ENCODE measurements around the gene SPDYE17.
"Not testable (repeated sequence)": the region's sequence is repeated elsewhere in the genome, so short reads cannot be mapped to it uniquely, and the experiment has no call there.

SPDYE17 gene

GRCh38 chr7:76998285-76998589 is 33.9 kb downstream of the SPDYE17 start:
- DNase-seq: no peak

GRCh38 chr7:76997381-76998284 is 34.5 kb downstream of the SPDYE17 start:
- DNase-seq: no peak

GRCh38 chr7:76996932-76997331 is 35.2 kb downstream of the SPDYE17 start:
- not testable (repeated sequence) for DNase-seq

GRCh38 chr7:76994286-76994685 is 37.9 kb downstream of the SPDYE17 start:
- DNase-seq: not testable (repeated sequence)

- DNase-seq: not testable (repeated sequence)
These were observed 38.3 kb downstream of the SPDYE17 start for GRCh38 chr7:76993831-76994230.

GRCh38 chr7:76992871-76993270 is 39.3 kb downstream of the SPDYE17 start:
- DNase-seq: not testable (repeated sequence)

- DNase-seq: not testable (repeated sequence)
These were observed 40.0 kb downstream of the SPDYE17 start for GRCh38 chr7:76992204-76992603.

- DNase-seq: not testable (repeated sequence)
These were observed 42.0 kb downstream of the SPDYE17 start for GRCh38 chr7:76990202-76990601.

GRCh38 chr7:76985924-76986717 is 46.0 kb downstream of the SPDYE17 start:
- DNase-seq: not testable (repeated sequence)

GRCh38 chr7:76984784-76985136 is 47.4 kb downstream of the SPDYE17 start:
- DNase-seq: not testable (repeated sequence)

GRCh38 chr7:76983937-76984783 is 48.0 kb downstream of the SPDYE17 start:
- DNase-seq: not testable (repeated sequence)

- DNase-seq: not testable (repeated sequence)
These were observed 48.8 kb downstream of the SPDYE17 start for GRCh38 chr7:76983333-76983732.

- not testable (repeated sequence) for DNase-seq
These were observed 49.7 kb downstream of the SPDYE17 start for GRCh38 chr7:76982501-76982900.

GRCh38 chr7:76981187-76981970 is 50.8 kb downstream of the SPDYE17 start:
- not testable (repeated sequence) for DNase-seq

GRCh38 chr7:76980576-76980975 is 51.6 kb downstream of the SPDYE17 start:
- DNase-seq: not testable (repeated sequence)

- not testable (repeated sequence) for DNase-seq
These were observed 54.3 kb downstream of the SPDYE17 start for GRCh38 chr7:76977761-76978367.

- not testable (repeated sequence) for DNase-seq
These were observed 57.2 kb downstream of the SPDYE17 start for GRCh38 chr7:76974793-76975579.

- DNase-seq: not testable (repeated sequence)
These were observed 57.8 kb downstream of the SPDYE17 start for GRCh38 chr7:76974336-76974735.

- not testable (repeated sequence) for DNase-seq
These were observed 59.8 kb downstream of the SPDYE17 start for GRCh38 chr7:76972391-76972790.

Measured in DMS79 treated with DMSO at 0.1 percent for 48 hours (cell line).